Loucy (cell line): ENCODE results near the gene SPTSSA.

Source experiments
- H2AFZ ChIP-seq: fragments of 200-600 bp; sonication (generic); 2 replicates; pipeline ENCODE4 v1.6.0; 2016; ENCODE audit warnings: antibody characterized with exemption, mild to moderate bottlenecking, low read length, moderate library complexity
- H3F3A ChIP-seq: fragments of 200-600 bp; 2 replicates; pipeline ENCODE4 v1.6.0; 2016; ENCODE audit warnings: antibody characterized with exemption, low read depth, mild to moderate bottlenecking
- H3K27me3 ChIP-seq: fragments of 200-600 bp; sonication (generic); 2 replicates; pipeline ENCODE4 v1.6.1; 2014; ENCODE audit warnings: low read length, mild to moderate bottlenecking; ENCODE audit not compliant: insufficient read depth, poor library complexity, severe bottlenecking
- H3K36me3 ChIP-seq: fragments of 200-600 bp; sonication (generic); 2 replicates; pipeline ENCODE4 v1.6.1; 2016; ENCODE audit warnings: low read length; ENCODE audit not compliant: insufficient read depth
- H3K4me1 ChIP-seq: fragments of 200-600 bp; sonication (generic); 2 replicates; pipeline ENCODE4 v1.5.1; 2014; ENCODE audit warnings: low read length, mild to moderate bottlenecking; ENCODE audit not compliant: insufficient read depth, poor library complexity, severe bottlenecking
- H3K4me2 ChIP-seq: fragments of 200-600 bp; sonication (generic); 2 replicates; pipeline ENCODE4 v1.6.0; 2014; ENCODE audit warnings: antibody characterized with exemption, low read length, low read depth, mild to moderate bottlenecking; ENCODE audit not compliant: poor library complexity, severe bottlenecking
- H3K4me3 ChIP-seq: fragments of 200-600 bp; sonication (generic); 2 replicates; pipeline ENCODE4 v1.5.1; 2014; ENCODE audit warnings: low read length, mild to moderate bottlenecking, mixed read lengths; ENCODE audit not compliant: poor library complexity, severe bottlenecking
- H3K79me2 ChIP-seq: fragments of 200-600 bp; sonication (generic); 2 replicates; pipeline ENCODE4 v1.6.1; 2014; ENCODE audit warnings: low read length; ENCODE audit not compliant: insufficient read depth
- H3K9ac ChIP-seq: fragments of 200-600 bp; sonication (generic); 2 replicates; pipeline ENCODE4 v1.6.0; 2014; ENCODE audit warnings: mild to moderate bottlenecking, low read depth, low read length, moderate library complexity; ENCODE audit not compliant: poor library complexity, severe bottlenecking
- H3K9me2 ChIP-seq: fragments of 200-600 bp; sonication (generic); replicated peaks from 2 replicates; pipeline ENCODE4 v1.6.1; 2016; ENCODE audit warnings: low read depth, low read length, mixed read lengths
- H3K9me3 ChIP-seq: fragments of 200-600 bp; sonication (generic); 2 replicates; pipeline ENCODE4 v1.6.1; 2014; ENCODE audit warnings: mild to moderate bottlenecking, antibody characterized with exemption, low read length, low read depth; ENCODE audit not compliant: insufficient read depth
- H4K20me1 ChIP-seq: fragments of 200-600 bp; sonication (generic); 2 replicates; pipeline ENCODE4 v1.6.0; 2014; ENCODE audit warnings: antibody characterized with exemption, low read length, mild to moderate bottlenecking; ENCODE audit not compliant: insufficient read depth, poor library complexity, severe bottlenecking
- EZH2phosphoT487 ChIP-seq: fragments of 200-600 bp; IDR thresholded peaks from 2 replicates; pipeline ENCODE4 v1.6.1; 2018; ENCODE audit warnings: antibody characterized with exemption, mild to moderate bottlenecking, moderate library complexity, borderline replicate concordance
- TF ChIP-seq, protein P1 (sequence below): fragments of 200-600 bp; sonication (generic); conservative IDR thresholded peaks from 2 replicates; pipeline ENCODE4 v1.5.1; 2014; ENCODE audit warnings: mild to moderate bottlenecking, antibody characterized with exemption, low read length

Gene SPTSSA

DNA sequence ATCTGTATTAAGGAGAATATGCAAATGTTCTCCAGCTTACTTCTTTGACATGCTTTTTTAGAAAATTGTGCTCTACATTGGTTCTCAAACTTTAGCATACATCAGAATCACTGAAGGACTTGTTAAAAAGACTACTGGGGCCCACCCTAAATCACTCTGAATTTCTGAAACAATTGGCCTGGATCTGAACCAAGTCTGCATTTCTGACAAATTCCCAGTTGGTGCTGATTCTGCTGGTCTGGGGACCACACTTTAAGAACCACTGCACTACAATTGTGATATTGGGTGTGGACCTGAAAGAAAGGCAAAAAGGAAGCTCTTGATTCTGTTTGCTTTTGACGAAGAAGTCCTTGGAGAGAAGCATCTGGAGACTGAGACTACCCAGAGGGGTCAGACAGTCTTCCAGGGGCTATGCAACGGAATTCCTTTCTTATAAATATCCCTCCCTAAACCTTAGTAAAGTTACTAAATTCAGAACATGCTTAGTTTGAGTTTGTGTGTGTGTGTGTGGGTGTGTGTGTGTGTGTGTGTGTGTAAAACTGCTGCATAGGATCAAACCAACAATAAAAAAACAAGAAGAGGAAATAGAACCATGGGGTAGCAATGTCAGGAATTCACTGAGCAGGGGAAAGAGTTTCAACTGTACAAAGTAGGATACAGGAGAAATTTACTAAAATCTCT lies 40.6 kb upstream of the SPTSSA start:
- Histone ChIP-seq H3F3A (no peaks in the 10 kb centered on the region), H3K4me3 (no peak overlapping the region), H3K79me2 (no peaks in the 10 kb centered on the region), H2AFZ (no peak overlapping the region), H3K4me2 (no peak overlapping the region), H3K9ac (no peak overlapping the region), H3K36me3 (no peaks in the 10 kb centered on the region), H3K9me3 (no peaks in the 10 kb centered on the region), H3K27me3 (no peaks in the 10 kb centered on the region), H3K4me1 (no peaks in the 10 kb centered on the region), H3K9me2 (no peaks in the 10 kb centered on the region), H4K20me1 (no peaks in the 10 kb centered on the region)
- TF ChIP-seq EZH2phosphoT487 = no peak
- TF ChIP-seq, protein P1, sequence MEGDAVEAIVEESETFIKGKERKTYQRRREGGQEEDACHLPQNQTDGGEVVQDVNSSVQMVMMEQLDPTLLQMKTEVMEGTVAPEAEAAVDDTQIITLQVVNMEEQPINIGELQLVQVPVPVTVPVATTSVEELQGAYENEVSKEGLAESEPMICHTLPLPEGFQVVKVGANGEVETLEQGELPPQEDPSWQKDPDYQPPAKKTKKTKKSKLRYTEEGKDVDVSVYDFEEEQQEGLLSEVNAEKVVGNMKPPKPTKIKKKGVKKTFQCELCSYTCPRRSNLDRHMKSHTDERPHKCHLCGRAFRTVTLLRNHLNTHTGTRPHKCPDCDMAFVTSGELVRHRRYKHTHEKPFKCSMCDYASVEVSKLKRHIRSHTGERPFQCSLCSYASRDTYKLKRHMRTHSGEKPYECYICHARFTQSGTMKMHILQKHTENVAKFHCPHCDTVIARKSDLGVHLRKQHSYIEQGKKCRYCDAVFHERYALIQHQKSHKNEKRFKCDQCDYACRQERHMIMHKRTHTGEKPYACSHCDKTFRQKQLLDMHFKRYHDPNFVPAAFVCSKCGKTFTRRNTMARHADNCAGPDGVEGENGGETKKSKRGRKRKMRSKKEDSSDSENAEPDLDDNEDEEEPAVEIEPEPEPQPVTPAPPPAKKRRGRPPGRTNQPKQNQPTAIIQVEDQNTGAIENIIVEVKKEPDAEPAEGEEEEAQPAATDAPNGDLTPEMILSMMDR = no peak

DNA sequence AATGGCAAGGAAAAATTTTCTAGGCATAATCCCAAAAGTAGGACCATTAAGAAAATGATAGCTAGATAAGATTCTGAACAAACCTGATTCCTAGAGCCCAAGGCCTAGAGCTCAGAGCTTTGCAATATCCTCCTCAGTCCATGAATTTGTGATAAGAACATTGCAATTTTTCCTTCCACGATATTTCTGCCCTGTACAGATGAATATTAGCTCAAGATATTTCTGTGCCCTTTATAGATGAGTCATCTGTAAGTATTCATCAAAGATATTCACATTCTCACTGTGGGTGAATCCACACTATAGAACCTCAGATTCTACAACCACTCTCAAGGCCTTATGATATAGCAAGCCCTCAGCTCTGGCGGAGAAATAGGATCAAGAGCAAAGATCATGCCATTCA lies 40.0 kb upstream of the SPTSSA start:
- Histone ChIP-seq H3K36me3 (no peaks in the 10 kb centered on the region), H2AFZ (no peak overlapping the region)

DNA sequence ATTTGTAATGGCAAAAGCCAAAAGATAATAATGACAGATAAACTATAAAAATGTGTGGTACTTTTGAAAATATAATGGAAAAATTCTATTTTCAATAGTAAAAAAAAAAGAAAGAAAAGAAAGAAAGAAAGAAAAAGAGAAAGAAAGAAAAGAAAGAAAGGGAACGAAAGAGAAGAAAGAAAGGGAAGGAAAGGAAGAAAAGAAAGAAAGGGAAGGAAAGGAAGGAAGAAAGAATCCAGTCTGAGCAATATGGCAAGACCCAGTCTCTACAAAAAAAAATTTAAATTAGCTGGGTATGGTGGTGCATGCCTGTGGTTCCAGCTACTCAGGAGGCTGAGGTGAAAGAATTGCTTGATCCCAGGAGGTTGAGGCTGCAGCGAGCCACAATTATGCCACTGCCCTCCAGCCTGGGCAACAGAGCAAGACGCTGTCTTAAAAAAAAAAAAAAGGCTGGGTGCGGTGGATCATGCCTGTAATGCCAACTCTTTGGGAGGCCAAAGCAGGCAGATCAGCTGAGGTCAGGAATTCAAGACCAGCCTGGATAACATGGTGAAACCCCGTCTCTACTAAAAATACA lies 39.1 kb upstream of the SPTSSA start:
- no peaks in the 10 kb centered on the region for H3K9me3 ChIP-seq
- no peak overlapping the region for H3K9ac ChIP-seq
- no peaks in the 10 kb centered on the region for H3K79me2 ChIP-seq
- no peaks in the 10 kb centered on the region for H3F3A ChIP-seq
- H3K9me2 ChIP-seq = no peaks in the 10 kb centered on the region
- H3K4me1 ChIP-seq = no peaks in the 10 kb centered on the region
- H3K36me3 ChIP-seq = no peaks in the 10 kb centered on the region
- no peaks in the 10 kb centered on the region for H4K20me1 ChIP-seq
- no peak overlapping the region for H3K4me3 ChIP-seq
- H3K4me2 ChIP-seq = no peak overlapping the region
- TF ChIP-seq EZH2phosphoT487 = no peak
- TF ChIP-seq, protein P1 = no peak
- H2AFZ ChIP-seq = no peak overlapping the region
- no peaks in the 10 kb centered on the region for H3K27me3 ChIP-seq

More for the DNA sequence above, 40.0 kb upstream of the SPTSSA start:
- Histone ChIP-seq H3F3A (no peaks in the 10 kb centered on the region), H4K20me1 (no peaks in the 10 kb centered on the region), H3K4me1 (no peaks in the 10 kb centered on the region), H3K27me3 (no peaks in the 10 kb centered on the region), H3K9ac (no peak overlapping the region), H3K4me2 (no peak overlapping the region), H3K4me3 (no peak overlapping the region), H3K9me2 (no peaks in the 10 kb centered on the region), H3K79me2 (no peaks in the 10 kb centered on the region), H3K9me3 (no peaks in the 10 kb centered on the region)
- TF ChIP-seq, protein P1 = no peak
- no peak for TF ChIP-seq EZH2phosphoT487
